K562 (cell line): ENCODE data around the gene GIGYF1. TPM values are rescaled to one million over a fixed set of nuclear protein-coding genes. Genes with fewer than 3 reads are reported as not detected.

Experiments used
- CHD7 ChIP-seq: fragments of 200-600 bp; sonication (generic); IDR thresholded peaks from one replicate; pipeline ENCODE4 v1.6.1; 2012; ENCODE audit warnings: mild to moderate bottlenecking, low read depth, low read length, inconsistent platforms
- DACH1 ChIP-seq: fragments of 450-650 bp; IDR thresholded peaks from 2 replicates; pipeline ENCODE4 v1.6.1; 2018; ENCODE audit not compliant: partially characterized antibody
- ELF1 ChIP-seq: fragments of 200-800 bp; sonication (Bioruptor generic); IDR thresholded peaks from 2 replicates; pipeline ENCODE4 v1.6.1; 2016; ENCODE audit warnings: missing genetic modification characterization, missing compliant biosample characterization
- EWSR1 ChIP-seq: fragments of 450-650 bp; IDR thresholded peaks from 2 replicates; pipeline ENCODE4 v1.6.1; 2018; ENCODE audit warnings: borderline replicate concordance, mild to moderate bottlenecking, low read depth, moderate library complexity; ENCODE audit not compliant: partially characterized antibody
- FUS ChIP-seq: fragments of 200-400 bp; formaldehyde crosslinking; optimal IDR thresholded peaks from 2 replicates; pipeline ENCODE3; 2017; ENCODE audit warnings: low read depth, low read length
- NR4A1 ChIP-seq, 2 experiments: fragments of 250-450 bp in 1 of 2; fragments of 450-650 bp in 1 of 2; sonication (Bioruptor Pico) in 1 of 2; IDR thresholded peaks; 2 replicates each; pipeline versions ENCODE4 v1.4.0 to v1.6.1; 2016 to 2020; ENCODE audit warnings: mild to moderate bottlenecking in 2 of 2, missing compliant biosample characterization in 1 of 2, missing genetic modification characterization in 1 of 2, moderate library complexity in 1 of 2
- TAF9B ChIP-seq: fragments of 450-650 bp; IDR thresholded peaks from 2 replicates; pipeline ENCODE4 v1.6.1; 2018; ENCODE audit warnings: mild to moderate bottlenecking; ENCODE audit not compliant: partially characterized antibody
- TCF7 ChIP-seq: sonication (generic); IDR thresholded peaks from 2 replicates; pipeline ENCODE4 v1.6.1; 2016; ENCODE audit warnings: antibody characterized with exemption, borderline replicate concordance
- TFAM ChIP-seq: fragments of 250-450 bp; sonication (Bioruptor Pico); conservative IDR thresholded peaks from 2 replicates; pipeline ENCODE4 v1.5.0; 2021; ENCODE audit warnings: mild to moderate bottlenecking, moderate library complexity
- ZBTB17 ChIP-seq: fragments of 450-650 bp; formaldehyde crosslinking; IDR thresholded peaks from 2 replicates; pipeline ENCODE4 v1.4.0; 2020; ENCODE audit warnings: mild to moderate bottlenecking
- ZFPM2 ChIP-seq: fragments of 250-450 bp; sonication (Bioruptor Pico); IDR thresholded peaks from 2 replicates; pipeline ENCODE4 v1.5.1; 2022; ENCODE audit warnings: mild to moderate bottlenecking
- ZNF184 ChIP-seq: sonication (generic); formaldehyde crosslinking; IDR thresholded peaks from 2 replicates; pipeline ENCODE4 v1.5.0; 2020; ENCODE audit warnings: missing genetic modification reagents
- ZNF24 ChIP-seq: fragments of 450-650 bp; IDR thresholded peaks from 2 replicates; pipeline ENCODE4 v1.6.1; 2016
- polyA plus RNA-seq, 8 experiments: library from polyadenylated mRNA; depleted of rRNA in 4 of 8; stranded (reverse) in 5 of 8; unstranded in 3 of 8; fragments of >200 nt; fragmentation: Nextera tagmentation in 2 of 8; fragmentation: Illumina TruSeq in 1 of 8; extraction: Ambion mirVana in 2 of 8; extraction: Trizol in 1 of 8; gene quantifications; 2 replicates each; pipeline versions ENCODE4 v1.2.1 to v1.2.3, GENCODE V29; 2011 to 2014; ENCODE audit warnings: inconsistent platforms in 1 of 8, missing spikeins in 1 of 8
- total RNA-seq, 7 experiments: library from RNA; depleted of rRNA in 6 of 7; stranded (reverse); fragments of >200 nt in 6 of 7; fragmentation: Illumina TruSeq in 2 of 7; extraction: Trizol in 2 of 7; gene quantifications; 2 replicates each; pipeline versions ENCODE4 v1.2.1 to v1.2.3, GENCODE V29; 2011 to 2021; ENCODE audit warnings: low replicate concordance in 1 of 7

The GIGYF1 gene
- total and polyA plus RNA-seq, 9 of the 15 experiments (the other 6 are each of a cell fraction or from before 2014, with no cell fraction given): 0.56 to 76.2 (median 16.8) TPM

- TF ChIP-seq CHD7: no peak
- peak; percentile 42; the same call in 1 of the 2 replicates for TF ChIP-seq ZNF24
- no peak for TF ChIP-seq TAF9B
- 0 out of 2 replicates have a peak, but pooled peaks have one; percentile 47 for TF ChIP-seq TCF7
- TF ChIP-seq ELF1: no peak
- no peak for TF ChIP-seq EWSR1
- no peak for TF ChIP-seq TFAM
- TF ChIP-seq DACH1: no peak
- TF ChIP-seq ZFPM2 (CRISPR knock-in tag): no peak
- TF ChIP-seq FUS: no peak
- TF ChIP-seq ZNF184 (CRISPR knock-in tag): no peak
- peak; percentile 46 for TF ChIP-seq ZBTB17 (CRISPR knock-in tag)
- no peak for TF ChIP-seq NR4A1 (CRISPR knock-in tag; IDR thresholded peaks at IDR 0.05)
- TF ChIP-seq NR4A1 (tag; IDR thresholded peaks at IDR 0.05): 0 out of 2 replicates have a peak, but pooled peaks have one; percentile 33
These were observed 52.6 kb downstream of the GIGYF1 start, which contains the start of gene TFR2 (continued) for GRCh38 chr7:100641463-100641859.
